NCI-H2227 (cell line): ENCODE results near the gene CHMP4A.

ENCODE experiments used
- DNase-seq: peaks from one replicate; lab custom pipeline; 2025; ENCODE audit not compliant: unreplicated experiment; lab: John Stamatoyannopoulos, UW

The CHMP4A gene

GRCh38 chr14:24196071-24197055 is 16.9 kb downstream of the CHMP4A start:
- DNase-seq, result peak; percentile 56

- peak; percentile 89 for DNase-seq
These were observed 17.9 kb downstream of the CHMP4A start, which contains the start of gene TM9SF1 for GRCh38 chr14:24195186-24196070. Gene TM9SF1, minus strand, starts transcription at chr14:24195441. Its CDS starts 422 bp downstream, at chr14:24195019.

- no peak for DNase-seq
These were observed 18.5 kb downstream of the CHMP4A start for GRCh38 chr14:24194873-24195185.

GRCh38 chr14:24194186-24194872 is 19.0 kb downstream of the CHMP4A start:
- DNase-seq, result no peak

- DNase-seq, result no peak
These were observed 20.4 kb downstream of the CHMP4A start for GRCh38 chr14:24192933-24193332.

GRCh38 chr14:24190416-24190815 is 22.9 kb downstream of the CHMP4A start:
- DNase-seq, result no peak

- DNase-seq, result no peak
These were observed 23.8 kb downstream of the CHMP4A start for GRCh38 chr14:24189460-24189859.

- DNase-seq, result no peak
These were observed 24.3 kb downstream of the CHMP4A start for GRCh38 chr14:24189059-24189375.

GRCh38 chr14:24188251-24189058 is 24.8 kb downstream of the CHMP4A start, which contains the start of gene IPO4:
Gene IPO4, minus strand, starts transcription at chr14:24188816. Its CDS starts 29 bp downstream, at chr14:24188787.
- peak; percentile 97 for DNase-seq

GRCh38 chr14:24187539-24187915 is 25.8 kb downstream of the CHMP4A start:
- no peak for DNase-seq

GRCh38 chr14:24186831-24187538 is 26.3 kb downstream of the CHMP4A start:
- DNase-seq, result no peak

- DNase-seq, result no peak
These were observed 27.5 kb downstream of the CHMP4A start for GRCh38 chr14:24185741-24186140.

GRCh38 chr14:24185026-24185425 is 28.3 kb downstream of the CHMP4A start:
- DNase-seq, result no peak

GRCh38 chr14:24184104-24184970 is 29.0 kb downstream of the CHMP4A start:
- DNase-seq, result no peak

- DNase-seq, result no peak
These were observed 30.2 kb downstream of the CHMP4A start for GRCh38 chr14:24183014-24183481.

- no peak for DNase-seq
These were observed 31.0 kb downstream of the CHMP4A start for GRCh38 chr14:24182110-24182882.

- DNase-seq, result no peak
These were observed 31.8 kb downstream of the CHMP4A start for GRCh38 chr14:24181371-24182077.
